ENCODE data around the gene MEF2D.

- TF ChIP-seq CTCF (IDR thresholded peaks at IDR 0.05) = no peak
- no peak for TF ChIP-seq POLR2A (IDR thresholded peaks at IDR 0.05)
Measured at GRCh38 chr1:156508205-156508954, 7.8 kb upstream of the MEF2D start.

All from adrenal gland (tissue), 5 donors.